HL-60 (cell line): ENCODE measurements around the gene AARSD1.
A peak's percentile ranks its signal among the peaks of the same experiment; 100 is the strongest.

Source experiments
- DNase-seq, 2 experiments: peaks; one replicate each; pipeline ENCODE4 v3.0.0-alpha.2; 2010 to 2020; ENCODE audit warnings: low read depth in 1 of 2, low spot score in 1 of 2
- H3K27ac ChIP-seq: fragments of 250-450 bp; sonication (Bioruptor Pico); replicated peaks from 2 replicates; pipeline ENCODE4 v1.5.1; 2020; ENCODE audit warnings: mild to moderate bottlenecking, moderate library complexity
- H3K27me3 ChIP-seq: fragments of 250-450 bp; sonication (Bioruptor Pico); 2 replicates; pipeline ENCODE4 v1.5.1; 2021; ENCODE audit warnings: mild to moderate bottlenecking, moderate library complexity; ENCODE audit not compliant: insufficient read depth, poor library complexity, severe bottlenecking
- H3K4me3 ChIP-seq: replicated peaks from 2 replicates; pipeline ENCODE4 v1.5.1; 2011; ENCODE audit warnings: mild to moderate bottlenecking, control low read depth, low read length; ENCODE audit not compliant: insufficient read depth
- GABPA ChIP-seq: IDR thresholded peaks from 2 replicates; pipeline ENCODE4 v1.6.1; 2012; ENCODE audit warnings: low read depth
- POLR2AphosphoS5 ChIP-seq: IDR thresholded peaks from 2 replicates; pipeline ENCODE4 v1.6.1; 2012; ENCODE audit warnings: low read depth
- SPI1 ChIP-seq: IDR thresholded peaks from 2 replicates; pipeline ENCODE4 v1.6.1; 2012; ENCODE audit warnings: low read depth, mild to moderate bottlenecking, borderline replicate concordance
- TF ChIP-seq, protein P1 (sequence below): IDR thresholded peaks from 2 replicates; pipeline ENCODE4 v1.6.1; 2012; ENCODE audit warnings: low read depth; ENCODE audit not compliant: insufficient replicate concordance
- TF ChIP-seq, protein P2 (sequence below): IDR thresholded peaks from one replicate; pipeline ENCODE4 v1.5.1; 2011; ENCODE audit warnings: low read length, control low read depth, inconsistent platforms; ENCODE audit not compliant: insufficient read depth

AARSD1 gene

DNA sequence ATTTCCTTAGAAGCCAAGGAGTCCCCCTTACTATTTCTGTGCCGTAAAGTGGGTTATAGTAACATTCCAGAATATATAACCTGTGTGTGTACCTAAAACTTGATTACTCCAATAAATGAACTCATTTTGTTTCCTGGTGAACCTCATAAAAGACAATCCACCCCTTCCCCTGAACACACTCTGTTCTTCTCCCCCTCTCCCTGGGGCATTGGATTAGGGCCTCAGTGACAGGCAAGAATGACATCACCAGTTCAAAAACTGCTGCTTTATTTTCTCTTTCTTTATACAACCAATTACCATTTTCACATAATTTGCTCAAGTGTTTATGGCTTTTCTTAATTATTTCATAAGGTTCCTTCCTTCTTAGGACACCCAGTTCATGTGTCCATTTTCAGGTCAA is 17.4 kb downstream of the AARSD1 start:
- DNase-seq = no peak
- TF ChIP-seq, protein P1, sequence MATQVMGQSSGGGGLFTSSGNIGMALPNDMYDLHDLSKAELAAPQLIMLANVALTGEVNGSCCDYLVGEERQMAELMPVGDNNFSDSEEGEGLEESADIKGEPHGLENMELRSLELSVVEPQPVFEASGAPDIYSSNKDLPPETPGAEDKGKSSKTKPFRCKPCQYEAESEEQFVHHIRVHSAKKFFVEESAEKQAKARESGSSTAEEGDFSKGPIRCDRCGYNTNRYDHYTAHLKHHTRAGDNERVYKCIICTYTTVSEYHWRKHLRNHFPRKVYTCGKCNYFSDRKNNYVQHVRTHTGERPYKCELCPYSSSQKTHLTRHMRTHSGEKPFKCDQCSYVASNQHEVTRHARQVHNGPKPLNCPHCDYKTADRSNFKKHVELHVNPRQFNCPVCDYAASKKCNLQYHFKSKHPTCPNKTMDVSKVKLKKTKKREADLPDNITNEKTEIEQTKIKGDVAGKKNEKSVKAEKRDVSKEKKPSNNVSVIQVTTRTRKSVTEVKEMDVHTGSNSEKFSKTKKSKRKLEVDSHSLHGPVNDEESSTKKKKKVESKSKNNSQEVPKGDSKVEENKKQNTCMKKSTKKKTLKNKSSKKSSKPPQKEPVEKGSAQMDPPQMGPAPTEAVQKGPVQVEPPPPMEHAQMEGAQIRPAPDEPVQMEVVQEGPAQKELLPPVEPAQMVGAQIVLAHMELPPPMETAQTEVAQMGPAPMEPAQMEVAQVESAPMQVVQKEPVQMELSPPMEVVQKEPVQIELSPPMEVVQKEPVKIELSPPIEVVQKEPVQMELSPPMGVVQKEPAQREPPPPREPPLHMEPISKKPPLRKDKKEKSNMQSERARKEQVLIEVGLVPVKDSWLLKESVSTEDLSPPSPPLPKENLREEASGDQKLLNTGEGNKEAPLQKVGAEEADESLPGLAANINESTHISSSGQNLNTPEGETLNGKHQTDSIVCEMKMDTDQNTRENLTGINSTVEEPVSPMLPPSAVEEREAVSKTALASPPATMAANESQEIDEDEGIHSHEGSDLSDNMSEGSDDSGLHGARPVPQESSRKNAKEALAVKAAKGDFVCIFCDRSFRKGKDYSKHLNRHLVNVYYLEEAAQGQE = no peak
- no peak overlapping the region for H3K27ac ChIP-seq
- H3K27me3 ChIP-seq = no peaks in the 10 kb centered on the region
- no peak overlapping the region for H3K4me3 ChIP-seq

DNA sequence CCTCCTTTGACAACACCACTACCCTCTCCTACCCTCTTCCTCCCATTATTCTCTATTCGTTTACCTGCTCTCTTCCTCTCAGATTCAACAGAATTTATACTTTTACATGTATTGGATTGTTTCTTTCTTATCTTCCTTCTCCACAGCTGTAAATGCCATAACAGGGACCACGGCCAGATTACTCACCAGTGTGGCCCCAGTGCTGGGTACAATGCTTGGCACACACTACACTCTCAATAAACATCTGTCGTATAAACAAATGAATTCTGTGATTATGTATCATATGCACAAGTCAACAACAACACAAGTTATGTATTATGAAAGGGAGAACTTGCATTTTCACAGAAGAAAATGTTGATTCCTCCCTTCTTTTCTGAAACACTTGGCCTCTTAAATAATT is 20.0 kb downstream of the AARSD1 start:
- DNase-seq = no peak
- Histone ChIP-seq H3K27me3 (no peaks in the 10 kb centered on the region), H3K27ac (no peak overlapping the region), H3K4me3 (no peak overlapping the region)
- TF ChIP-seq, protein P2, sequence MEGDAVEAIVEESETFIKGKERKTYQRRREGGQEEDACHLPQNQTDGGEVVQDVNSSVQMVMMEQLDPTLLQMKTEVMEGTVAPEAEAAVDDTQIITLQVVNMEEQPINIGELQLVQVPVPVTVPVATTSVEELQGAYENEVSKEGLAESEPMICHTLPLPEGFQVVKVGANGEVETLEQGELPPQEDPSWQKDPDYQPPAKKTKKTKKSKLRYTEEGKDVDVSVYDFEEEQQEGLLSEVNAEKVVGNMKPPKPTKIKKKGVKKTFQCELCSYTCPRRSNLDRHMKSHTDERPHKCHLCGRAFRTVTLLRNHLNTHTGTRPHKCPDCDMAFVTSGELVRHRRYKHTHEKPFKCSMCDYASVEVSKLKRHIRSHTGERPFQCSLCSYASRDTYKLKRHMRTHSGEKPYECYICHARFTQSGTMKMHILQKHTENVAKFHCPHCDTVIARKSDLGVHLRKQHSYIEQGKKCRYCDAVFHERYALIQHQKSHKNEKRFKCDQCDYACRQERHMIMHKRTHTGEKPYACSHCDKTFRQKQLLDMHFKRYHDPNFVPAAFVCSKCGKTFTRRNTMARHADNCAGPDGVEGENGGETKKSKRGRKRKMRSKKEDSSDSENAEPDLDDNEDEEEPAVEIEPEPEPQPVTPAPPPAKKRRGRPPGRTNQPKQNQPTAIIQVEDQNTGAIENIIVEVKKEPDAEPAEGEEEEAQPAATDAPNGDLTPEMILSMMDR = no peak
- no peak for TF ChIP-seq SPI1
- TF ChIP-seq POLR2AphosphoS5 = no peak
- TF ChIP-seq, protein P1 = no peak

DNA sequence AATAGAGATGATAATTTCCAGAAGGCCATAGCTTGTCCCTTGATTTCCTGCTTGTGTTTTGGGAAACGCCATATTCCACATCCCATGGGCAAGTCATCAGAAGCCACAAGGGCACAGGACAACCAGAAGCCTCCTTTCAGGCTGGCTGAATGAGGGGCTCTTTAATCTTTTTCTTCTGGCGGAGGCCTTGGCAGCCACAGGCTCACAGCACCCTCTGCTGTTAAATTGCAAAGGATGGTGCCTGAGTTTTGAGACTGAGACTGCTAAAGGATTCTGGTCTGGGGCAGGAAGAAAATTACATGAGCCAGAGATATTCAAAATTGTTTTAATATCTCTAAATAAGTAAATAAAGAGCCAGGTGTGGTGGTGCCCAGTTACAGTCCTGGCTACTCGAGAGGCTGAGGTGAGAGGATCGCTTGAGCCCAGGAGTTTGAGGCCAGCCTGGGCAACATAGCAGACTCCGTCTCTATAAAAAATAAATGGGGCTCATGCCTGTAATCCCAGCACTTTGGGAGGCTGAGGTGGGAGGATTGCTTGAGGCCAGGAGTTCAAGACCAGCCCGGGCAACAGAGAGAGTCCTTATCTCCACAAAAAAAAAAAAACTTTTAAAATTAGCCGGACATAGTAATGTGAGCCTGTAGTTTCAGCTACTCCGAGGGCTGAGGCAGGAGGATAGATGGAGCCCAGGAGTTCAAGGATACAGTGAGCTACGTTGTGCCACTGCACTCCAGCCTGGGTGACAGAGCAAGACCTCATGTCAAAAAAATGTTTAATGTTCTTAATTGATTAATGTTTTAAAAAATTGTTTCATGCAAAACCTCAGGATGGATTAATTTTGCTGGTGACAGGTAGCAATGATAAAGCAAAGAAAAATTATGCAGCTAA is 26.3 kb downstream of the AARSD1 start:
- peak in 1 of 2 experiments; percentile 43 for DNase-seq
- TF ChIP-seq SPI1 (no peak), POLR2AphosphoS5 (no peak), GABPA (no peak)
- TF ChIP-seq, protein P1 = no peak
- TF ChIP-seq, protein P2 = peak; percentile 28
- no peaks in the 10 kb centered on the region for H3K27me3 ChIP-seq
- H3K4me3 ChIP-seq = no peak overlapping the region
- H3K27ac ChIP-seq = no peak overlapping the region
